T-helper 2 cell treated with Interferon-gamma antibody and Interleukin-4, amounts not matched to agents 100 ng/mL and 5 ng/mL, for 36 hours (primary cell): ENCODE results near the gene TCF12. TPM values are rescaled to one million over a fixed set of nuclear protein-coding genes. Genes with fewer than 3 reads are reported as not detected.
"Not testable (repeated sequence)": the region's sequence is repeated elsewhere in the genome, so short reads cannot be mapped to it uniquely, and the experiment has no call there.

Experiments used
- intact Hi-C: fragments of 100-400 bp; cut with micrococcal nuclease; formaldehyde crosslinking; loops from one replicate; pipeline ENCODE4 v1.15.1; 2023
- total RNA-seq: library from RNA; stranded (reverse); gene quantifications from 2 replicates; pipeline ENCODE4 v1.2.3, GENCODE V29; 2022

The TCF12 gene
- total RNA-seq, 1 donor from 2014 or later = 68.8 TPM

DNA sequence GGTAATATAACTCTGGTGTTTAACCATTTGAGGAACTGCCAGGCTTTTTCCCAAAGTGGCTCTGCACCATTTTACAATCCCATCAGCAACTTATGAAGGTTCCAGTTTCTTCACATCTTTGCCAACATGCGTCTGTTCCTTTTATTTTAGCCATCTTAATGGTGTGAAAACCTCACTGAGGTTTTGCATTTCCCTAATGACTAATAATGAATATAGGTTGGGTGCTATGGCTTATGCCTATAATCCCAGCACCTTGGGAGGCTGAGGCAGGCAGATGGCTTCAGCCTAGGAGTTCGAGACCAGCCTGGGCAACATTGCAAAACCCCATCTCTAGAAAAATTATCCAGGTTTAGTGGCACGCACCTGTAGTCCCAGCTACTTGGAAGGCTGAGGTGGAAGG, 210.6 kb downstream of the TCF12 start:
- intact Hi-C loops = no loop called here

DNA sequence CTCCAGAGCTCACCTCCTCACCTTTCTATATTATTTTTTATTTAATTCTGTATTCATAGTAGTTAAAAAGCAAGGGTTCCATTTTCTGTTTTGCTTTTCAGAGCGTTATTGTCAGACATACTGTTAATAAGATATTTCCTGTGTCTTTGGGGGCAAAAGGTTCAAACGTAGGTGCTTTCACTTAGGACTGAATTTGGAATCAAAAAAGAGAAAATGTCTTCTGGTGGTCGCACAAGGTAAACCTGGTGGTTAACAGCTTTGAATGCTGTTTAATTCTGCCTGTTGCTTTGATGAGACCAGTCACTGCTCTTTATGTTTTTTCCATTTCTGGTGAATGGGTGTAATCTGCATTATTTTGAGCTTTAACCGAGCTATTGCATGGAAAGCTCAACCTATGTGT, 212.5 kb downstream of the TCF12 start:
- intact Hi-C loops = loop anchor here (10.0 kb wide), 1 partner anchor 636 kb away; no protein-coding TSS in a partner anchor

DNA sequence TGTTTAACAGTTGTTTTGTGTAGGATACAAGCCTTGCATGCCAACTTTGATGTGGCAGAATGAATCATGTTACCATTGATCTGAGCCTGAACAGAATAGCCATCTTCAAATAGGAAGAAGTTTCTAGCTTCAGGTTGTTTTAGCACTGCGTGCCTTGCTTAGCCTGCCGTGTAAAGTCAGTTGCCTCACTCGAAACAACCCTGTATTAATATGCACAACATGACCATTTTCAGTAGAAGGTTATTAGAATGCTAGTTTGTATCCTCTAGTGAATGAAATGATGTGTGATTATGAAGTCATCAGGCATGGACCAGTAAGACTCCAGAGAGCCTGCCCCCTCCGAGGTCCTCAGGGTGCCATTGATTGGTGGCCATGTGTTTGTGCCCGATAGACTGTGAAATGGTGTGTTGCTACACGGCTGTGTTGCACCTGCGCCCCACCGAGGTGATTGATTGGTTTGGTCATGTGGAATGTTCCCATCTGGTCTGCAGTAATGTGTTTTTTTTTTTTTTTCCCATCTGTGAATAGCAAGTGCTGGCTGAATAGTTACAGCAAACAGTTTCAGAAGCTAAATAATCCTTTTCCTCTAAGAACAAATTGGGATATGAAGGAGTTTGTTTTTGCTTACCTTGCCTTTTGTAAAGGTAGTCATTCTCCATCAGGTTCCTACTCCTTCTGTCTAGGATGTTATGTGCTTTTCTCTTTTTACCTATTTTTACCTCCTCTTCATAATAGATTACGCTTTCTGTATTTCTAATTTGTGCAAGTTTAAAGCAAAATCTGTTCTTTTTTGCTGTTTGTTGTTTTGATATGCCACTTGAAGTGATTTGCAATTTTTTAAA, 214.9 kb downstream of the TCF12 start:
- intact Hi-C loops = loop anchor here (10.0 kb wide), 1 partner anchor 639 kb away; no protein-coding TSS in a partner anchor

DNA sequence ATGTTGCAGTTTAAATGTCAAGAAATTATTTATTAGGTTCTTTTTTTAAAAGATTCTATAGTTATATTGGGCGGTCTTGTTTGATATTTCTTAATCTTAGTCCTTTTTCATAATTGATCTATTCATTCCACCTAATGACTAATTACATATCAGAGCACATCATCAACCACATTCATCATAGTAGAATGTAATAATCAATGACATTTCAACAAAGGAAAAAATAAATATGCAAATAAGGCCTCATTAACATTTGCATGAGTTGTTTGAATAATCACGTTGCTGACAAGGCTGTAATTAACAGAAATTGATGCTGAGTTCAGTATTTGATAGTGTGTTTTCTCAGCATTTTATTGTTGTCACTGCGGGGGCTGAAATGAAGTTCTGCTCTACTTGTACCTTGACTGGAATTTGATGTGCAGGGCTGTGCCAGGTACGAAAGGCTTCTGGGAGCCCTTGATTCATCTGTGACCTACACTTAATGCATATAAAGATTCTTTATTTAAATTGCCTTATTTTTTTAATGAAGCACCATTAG, 215.7 kb downstream of the TCF12 start:
- intact Hi-C loops = loop anchor here (10.0 kb wide), 1 partner anchor 639 kb away; no protein-coding TSS in a partner anchor

DNA sequence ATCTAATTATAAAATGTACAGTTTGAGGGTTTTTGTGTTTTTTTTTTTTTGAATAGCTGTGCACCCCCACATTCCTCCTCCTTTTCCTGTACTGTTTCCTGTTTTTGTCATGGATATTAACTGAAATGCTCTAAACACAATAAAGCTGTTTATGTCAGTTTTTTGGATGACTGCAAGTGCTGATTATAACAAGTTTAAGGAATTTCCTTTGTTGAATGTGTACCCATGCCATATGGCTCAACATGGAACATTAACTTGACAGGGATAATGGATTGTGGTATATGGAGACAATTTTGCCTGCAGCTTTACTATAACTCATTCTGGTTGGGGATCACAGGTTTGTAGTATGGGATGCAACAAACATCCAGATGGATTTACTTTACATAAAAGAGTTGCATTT, 216.4 kb downstream of the TCF12 start:
- intact Hi-C loops = loop anchor here (10.0 kb wide), 1 partner anchor 640 kb away; no protein-coding TSS in a partner anchor

DNA sequence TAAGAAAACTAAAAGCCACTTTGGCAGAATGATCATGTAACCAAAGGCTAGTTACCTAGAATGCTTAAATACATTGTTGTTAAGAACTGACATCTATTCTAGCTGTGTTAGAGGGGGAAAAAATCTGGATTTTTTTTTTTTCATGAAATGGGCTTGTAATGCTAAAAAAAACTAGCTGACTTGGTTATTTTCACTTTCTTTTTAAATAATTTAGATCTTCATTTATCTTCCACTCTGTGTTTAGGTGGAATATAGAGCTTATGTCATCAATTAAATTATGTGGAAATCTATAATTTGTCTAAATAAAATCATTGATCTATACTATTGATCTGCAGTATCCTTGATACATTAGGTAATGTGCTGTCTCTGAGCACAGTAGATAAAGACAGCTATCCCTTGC, 217.4 kb downstream of the TCF12 start:
- intact Hi-C loops = loop anchor here (10.0 kb wide), 1 partner anchor 641 kb away; no protein-coding TSS in a partner anchor

DNA sequence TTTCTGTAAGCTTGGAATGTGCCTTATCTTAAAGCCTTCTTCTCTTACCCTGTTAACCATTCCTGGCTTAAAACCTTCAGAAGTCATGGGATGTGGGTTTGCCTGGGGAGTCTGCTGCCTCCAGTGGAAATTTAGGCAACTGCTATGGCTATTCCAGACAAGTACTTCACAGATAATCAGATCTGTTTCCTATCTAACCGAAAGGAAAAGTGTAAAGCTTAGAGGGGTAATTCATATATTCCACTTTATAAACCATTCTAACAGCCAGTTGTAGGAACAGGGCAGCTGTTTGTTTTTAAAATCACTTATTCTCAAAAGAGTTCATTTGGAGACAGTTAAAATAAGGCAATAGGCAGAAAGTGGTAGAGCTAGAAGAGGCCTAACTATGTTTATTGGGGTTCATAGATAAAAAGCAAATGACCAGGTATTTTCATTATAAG, 219.9 kb downstream of the TCF12 start:
- intact Hi-C loops = loop anchor here (10.0 kb wide), 1 partner anchor 644 kb away; no protein-coding TSS in a partner anchor

DNA sequence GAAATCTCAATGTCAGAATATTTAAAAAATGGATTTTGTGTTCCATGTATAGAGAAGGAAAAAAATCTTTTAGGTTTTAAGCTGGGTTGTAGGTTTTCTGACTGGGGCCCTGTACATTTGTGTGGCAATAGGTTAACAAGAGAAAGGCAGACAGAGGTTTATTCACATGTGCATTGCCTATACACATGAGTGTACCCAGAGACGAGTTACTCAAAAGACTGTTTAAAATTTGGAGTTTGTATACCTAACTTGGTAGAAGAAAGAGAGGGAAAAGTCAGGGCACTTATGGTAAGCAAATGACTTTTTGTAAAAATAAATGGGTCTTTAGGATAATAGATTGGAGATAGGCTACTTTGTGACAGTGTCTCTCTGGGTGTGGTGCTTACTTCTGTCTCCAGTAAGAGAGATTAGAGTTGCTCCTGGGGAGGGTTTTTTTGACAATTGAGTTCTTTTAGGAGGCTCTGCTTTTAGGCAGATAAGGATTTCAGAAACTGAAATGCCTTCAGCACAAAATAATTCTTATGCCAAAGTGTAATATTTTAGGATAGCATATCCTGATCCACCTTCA, 225.2 kb downstream of the TCF12 start:
- intact Hi-C loops = no loop called here

DNA sequence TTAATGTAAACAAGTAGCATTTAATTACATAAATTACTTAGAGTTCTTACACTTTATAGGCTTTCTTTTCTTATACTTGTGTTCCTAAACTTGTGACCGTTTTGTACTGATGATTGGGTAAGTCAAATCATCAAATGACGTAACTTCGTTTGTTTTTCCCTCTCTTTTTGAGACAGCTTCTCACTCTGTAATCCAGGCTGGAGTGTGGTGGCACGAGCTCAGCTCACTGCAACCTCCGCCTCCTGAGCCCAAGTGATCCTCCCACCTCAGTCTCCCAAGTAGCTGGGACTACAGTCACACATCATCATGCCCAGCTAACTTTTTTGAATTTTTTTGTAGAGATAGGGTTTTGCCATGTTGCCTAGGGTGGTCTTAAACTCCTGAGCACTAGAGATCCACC, 226.0 kb downstream of the TCF12 start:
- intact Hi-C loops = no loop called here

DNA sequence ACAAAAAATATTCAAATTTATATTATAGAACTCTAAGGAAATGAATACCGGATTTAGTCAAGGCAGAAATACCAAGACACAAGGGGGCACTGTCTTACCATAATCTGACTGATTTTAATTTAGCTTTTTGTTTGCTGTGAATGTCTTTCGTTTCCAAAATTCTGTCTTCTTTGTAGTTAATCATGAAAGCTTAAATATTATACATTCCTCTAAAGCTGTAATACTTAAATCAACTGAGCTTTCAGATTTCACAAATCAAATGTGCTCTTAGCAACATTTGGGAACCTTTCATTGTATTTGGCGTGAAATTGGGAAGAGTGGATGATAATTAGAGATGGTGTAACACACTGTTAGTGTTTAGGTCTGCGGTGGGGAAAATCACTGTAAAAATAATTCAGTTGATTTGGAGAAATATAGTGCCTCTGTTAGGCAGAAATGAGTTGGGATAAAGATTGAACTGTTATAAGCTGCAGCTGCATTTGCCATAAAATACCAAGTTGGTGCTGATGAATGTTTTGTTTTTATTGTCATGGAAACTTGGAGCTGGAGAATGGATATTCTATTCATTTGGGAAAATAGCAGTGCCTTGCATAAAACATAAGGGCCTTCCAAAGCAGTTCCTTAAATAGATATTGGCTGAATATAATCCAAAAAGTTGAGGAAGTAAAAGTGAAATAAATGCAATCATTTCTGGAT, 228.2 kb downstream of the TCF12 start:
- intact Hi-C loops = loop anchor here (1.0 to 5.0 kb wide), 2 partner anchors 66 to 160 kb away; no protein-coding TSS in a partner anchor

DNA sequence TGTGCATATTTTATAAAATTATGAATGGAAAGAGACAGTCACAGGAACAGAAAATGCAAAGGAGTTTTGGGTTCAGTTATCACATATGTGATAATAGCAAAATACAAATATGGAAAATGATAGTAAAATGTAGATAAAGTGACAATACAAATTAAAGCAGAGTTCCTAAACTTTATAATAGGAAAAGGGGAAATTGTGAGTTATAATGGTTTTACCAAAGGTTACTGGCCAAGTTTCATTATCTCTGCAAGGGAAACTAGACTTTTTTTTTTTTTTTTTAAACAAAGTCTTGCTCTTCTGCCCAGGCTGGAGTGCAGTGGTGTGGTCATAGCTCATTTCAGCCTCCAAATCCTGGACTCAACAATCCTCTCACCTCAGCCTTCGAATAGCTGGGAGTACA, 229.2 kb downstream of the TCF12 start:
- intact Hi-C loops = loop anchor here (5.0 kb wide), 1 partner anchor 65 kb away; no protein-coding TSS in a partner anchor

DNA sequence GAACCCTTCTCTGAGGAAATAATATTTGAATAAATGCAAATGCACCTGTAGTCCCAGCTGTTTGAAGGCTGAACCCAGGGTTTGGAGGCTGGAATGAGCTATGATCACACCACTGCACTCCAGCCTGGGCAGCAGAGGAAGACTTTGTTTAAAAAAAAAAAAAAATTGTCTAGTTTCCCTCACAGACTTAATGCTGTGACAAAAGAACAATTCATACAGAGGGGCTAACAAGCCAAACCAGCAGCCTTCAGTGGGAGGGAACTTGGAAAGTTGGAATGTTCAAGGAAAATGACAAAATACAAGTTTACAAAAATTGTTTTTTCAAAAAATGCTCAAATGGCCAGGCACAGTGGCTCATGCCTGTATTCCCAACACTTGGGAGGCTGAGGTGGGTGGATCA, 229.8 kb downstream of the TCF12 start:
- intact Hi-C loops = loop anchor here (5.0 kb wide), 1 partner anchor 64 kb away; no protein-coding TSS in a partner anchor

DNA sequence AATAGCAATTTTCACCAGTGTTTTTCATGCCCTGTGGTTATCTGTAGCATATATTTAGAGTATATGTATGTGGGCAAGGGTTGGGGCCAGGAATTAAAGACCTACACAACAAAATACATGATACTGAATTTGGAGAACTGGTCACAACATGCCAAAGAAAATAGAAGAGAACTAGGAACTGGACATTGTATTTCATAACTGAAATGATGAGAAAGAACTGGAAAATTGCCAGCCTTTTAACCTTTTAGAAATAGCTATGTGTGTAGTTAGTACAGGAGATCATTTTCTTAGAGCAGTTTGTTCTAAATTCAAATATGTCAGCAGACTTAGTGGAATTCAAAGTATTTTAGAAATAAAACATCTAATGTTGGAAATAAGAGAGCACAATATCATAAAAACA, 230.8 kb downstream of the TCF12 start:
- intact Hi-C loops = loop anchor here (5.0 kb wide), 1 partner anchor 63 kb away; no protein-coding TSS in a partner anchor

DNA sequence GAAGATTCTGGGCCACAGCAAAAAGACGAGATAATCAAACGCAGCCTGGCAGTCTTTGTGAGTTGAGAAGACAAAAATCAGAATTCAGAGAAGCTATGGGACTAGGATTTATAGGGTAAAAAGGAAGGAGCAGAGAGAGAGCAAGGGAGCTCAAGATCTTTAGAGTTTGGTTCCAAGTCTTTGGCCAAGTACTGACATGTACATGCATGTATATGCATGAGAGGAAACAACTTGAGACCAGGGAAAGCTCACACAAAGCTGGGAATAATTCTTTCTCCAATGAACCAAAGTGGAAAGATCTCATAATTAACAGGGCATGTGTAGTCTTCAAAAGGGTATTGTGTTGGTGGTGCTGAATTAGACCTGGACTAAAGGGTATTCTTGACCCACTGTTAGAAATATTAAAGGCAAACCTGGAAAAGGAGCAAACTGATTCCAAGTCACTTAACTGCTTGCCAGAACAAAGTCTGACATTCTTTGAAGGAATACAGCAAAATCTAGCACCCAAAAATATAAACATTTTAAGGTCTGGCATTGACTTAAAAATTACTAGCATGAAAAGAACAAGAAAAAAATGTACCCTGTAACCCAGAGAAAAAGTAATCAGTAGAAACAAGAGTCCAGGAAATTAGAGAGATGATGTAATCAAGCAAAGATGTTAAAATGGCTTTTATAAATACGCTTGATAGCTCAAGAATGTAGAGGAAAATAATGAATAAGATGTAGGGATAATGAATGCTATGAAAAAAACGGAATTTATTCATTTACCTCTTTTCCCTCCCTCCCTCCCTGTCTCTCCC, 231.8 kb downstream of the TCF12 start:
- intact Hi-C loops = no loop called here

DNA sequence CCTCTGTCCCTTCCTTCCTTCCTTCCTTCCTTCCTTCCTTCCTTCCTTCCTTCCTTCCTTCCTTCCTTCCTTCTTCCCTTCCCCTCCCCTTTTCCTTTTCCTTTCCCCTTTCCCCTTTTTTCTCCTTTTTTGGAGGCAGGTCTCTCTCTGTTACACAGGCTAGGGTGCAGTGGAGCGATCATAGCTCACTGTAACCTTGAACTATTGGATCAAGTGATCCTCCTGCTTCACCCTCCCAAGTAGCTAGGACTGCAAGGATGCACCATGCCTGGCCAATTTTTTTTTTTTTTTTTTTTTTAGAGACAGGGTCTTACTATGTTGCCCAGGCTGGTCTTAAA, 232.4 kb downstream of the TCF12 start:
- intact Hi-C loops = not testable (repeated sequence)

DNA sequence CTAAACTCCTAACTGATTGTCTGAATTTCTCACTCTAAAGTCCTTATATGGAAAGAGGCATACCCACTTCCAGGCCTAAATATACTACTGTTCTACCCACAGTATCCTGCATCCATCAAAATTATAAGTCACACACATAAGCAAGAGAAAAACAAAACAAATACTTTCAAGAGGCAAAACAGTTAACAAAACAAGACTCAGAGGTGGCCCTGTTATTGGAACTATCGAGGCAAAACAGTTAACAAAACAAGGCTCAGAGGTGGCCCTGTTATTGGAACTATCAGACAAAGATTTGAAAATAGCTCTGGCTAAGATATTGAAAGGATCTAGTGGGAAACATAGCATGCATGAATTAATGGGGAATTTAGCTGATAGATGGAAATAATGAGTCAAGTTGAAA, 233.7 kb downstream of the TCF12 start:
- intact Hi-C loops = no loop called here

DNA sequence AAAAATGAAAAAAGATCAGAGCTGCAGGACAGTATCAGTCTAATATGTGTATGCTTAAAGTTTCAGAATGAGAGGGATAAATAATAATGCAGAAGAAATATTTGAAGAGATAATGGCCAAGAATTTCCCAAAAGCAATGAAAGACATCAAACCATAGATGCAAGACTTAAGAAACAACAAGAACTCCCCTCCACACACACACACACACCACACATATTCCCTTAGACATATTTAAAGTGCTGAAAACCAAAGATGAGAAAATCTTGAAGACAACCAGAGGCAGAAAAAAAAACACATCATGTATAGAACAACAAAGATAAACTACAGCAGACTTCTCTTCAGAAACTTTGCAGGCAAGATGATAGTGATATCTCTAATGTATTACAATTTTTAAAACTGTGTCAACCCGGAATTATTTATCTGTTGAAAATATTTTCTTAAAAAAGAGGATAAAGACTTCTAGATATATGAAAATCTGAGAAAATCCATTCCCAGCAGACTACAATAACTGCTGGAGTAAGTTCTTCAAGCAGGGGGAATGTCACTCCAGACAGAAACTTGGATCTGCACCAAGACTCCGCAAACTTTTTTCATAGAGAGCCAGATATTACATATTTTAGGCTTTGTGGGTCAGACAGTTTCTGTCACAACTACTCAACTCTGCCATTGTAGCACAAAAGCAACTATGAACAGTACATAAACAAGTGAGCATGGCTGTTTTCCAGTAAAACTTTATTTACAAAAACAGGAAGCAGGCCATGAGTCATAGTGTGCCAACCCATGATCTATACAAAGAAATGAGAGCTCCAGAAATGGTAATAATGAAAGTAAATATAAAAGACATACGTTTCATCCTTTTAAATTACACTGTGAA, 234.5 kb downstream of the TCF12 start:
- intact Hi-C loops = no loop called here

DNA sequence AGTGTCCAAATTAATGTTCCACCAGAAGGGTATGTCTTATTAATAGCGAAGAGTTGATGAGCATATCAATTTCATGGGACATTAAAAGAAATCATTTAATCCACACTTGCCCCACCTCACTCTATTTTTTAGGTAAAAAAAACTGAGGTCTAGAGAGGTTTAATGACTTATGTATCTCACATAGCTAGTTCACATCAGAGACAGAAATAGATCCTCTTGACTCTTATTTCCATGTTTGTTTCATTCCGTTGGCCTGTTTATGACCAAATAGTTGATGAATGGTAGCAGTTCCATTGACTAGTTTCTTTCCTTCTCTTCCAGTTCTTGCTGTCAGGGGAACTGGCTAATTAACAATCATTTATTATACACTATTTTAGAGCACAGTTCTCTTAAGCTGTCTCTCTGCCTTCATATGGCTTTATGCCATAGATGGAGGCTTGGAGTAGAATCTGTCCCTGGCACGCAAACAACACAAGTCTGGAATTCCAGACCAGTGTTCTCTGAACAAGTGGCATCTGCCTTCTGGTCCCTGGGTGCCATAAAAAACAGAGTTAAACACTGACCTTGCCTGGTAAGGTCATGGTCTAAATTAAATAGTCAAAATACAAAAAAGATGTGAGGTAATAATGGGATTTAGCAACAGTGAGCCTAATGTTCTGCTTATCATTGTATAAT, 237.9 kb downstream of the TCF12 start:
- intact Hi-C loops = no loop called here

DNA sequence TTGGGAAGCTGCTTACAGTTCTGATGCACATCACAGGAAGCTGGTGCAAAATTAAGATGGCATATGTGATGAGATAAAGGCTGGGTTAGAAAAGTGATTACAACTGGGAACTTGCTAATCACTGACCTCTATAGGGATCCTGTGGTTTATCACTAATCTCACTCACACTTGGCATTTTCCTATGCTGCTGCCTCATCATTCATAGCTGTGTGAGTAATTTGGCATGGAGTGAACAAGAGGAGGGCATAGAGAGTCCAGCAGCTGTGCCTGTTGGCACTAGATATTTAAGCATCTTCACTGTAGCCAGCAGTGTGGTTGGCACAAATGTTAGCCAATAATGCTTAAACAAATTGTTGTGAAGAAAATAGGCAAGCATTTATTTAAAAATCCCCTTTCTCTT, 240.1 kb downstream of the TCF12 start:
- intact Hi-C loops = no loop called here
